Suprapubic skin (tissue), 4 donors: ENCODE data around the gene BORCS5.

ENCODE experiments used
- CTCF ChIP-seq, 2 donors: fragments of 200-600 bp in 1 of 2; fragments of 450-650 bp in 1 of 2; sonication (generic) in 1 of 2; IDR thresholded peaks; one replicate each; pipeline ENCODE4 v1.5.1; 2016 to 2019; ENCODE audit warnings: antibody characterized with exemption in 2 of 2, mild to moderate bottlenecking in 1 of 2, moderate library complexity in 1 of 2
- EP300 ChIP-seq: sonication (generic); formaldehyde crosslinking; IDR thresholded peaks from one replicate; pipeline ENCODE4 v1.6.1; 2017; ENCODE audit warnings: antibody characterized with exemption
- POLR2A ChIP-seq, 2 donors: fragments of 450-650 bp; IDR thresholded peaks; one replicate each; pipeline ENCODE4 v1.6.1; 2017; ENCODE audit warnings: antibody characterized with exemption in 2 of 2, mild to moderate bottlenecking in 2 of 2, moderate library complexity in 2 of 2
- POLR2AphosphoS5 ChIP-seq, 3 donors: sonication (generic); formaldehyde crosslinking; IDR thresholded peaks; one replicate each; pipeline ENCODE4 v1.6.1; 2017; ENCODE audit warnings: antibody characterized with exemption in 3 of 3

- TF ChIP-seq POLR2AphosphoS5 (IDR thresholded peaks at IDR 0.05) (no peak), POLR2A (IDR thresholded peaks at IDR 0.05) (no peak), CTCF (IDR thresholded peaks at IDR 0.05) (no peak), EP300 (no peak)
These were observed 49.9 kb downstream of the BORCS5 start for GRCh38 chr12:12406762-12407161.
